ENCODE data around the gene LRP1. TPM values are rescaled to one million over a fixed set of nuclear protein-coding genes. Genes with fewer than 3 reads are reported as not detected.

Gene LRP1
- total RNA-seq, 2 donors from 2014 or later: 3.8 to 11.6 TPM

GRCh38 chr12:57236201-57236924 is 108.1 kb downstream of the LRP1 start:
- H3K4me3 Mint-ChIP-seq: peak overlapping the region; percentile 36
- H3K4me1 Mint-ChIP-seq: peaks cover 47% of the 10 kb centered on the region
- no peak for DNase-seq
- no peaks in the 10 kb centered on the region for H3K9me3 ChIP-seq (ENCODE audit: control insufficient read depth, low read length, poor library complexity, severe bottlenecking)
- peaks cover 56% of the 10 kb centered on the region for H3K27me3 Mint-ChIP-seq
- peaks cover 11% of the 10 kb centered on the region for H3K36me3 Mint-ChIP-seq (ENCODE audit: low read depth)
- ATAC-seq: no peak
- H3K27ac Mint-ChIP-seq: no peak overlapping the region

GRCh38 chr12:57236925-57237595 is 108.8 kb downstream of the LRP1 start:
- peak overlapping the region; percentile 98 for H3K4me3 Mint-ChIP-seq
- peaks cover 63% of the 10 kb centered on the region for H3K27me3 Mint-ChIP-seq
- peaks cover 11% of the 10 kb centered on the region for H3K36me3 Mint-ChIP-seq (ENCODE audit: low read depth)
- no peak for ATAC-seq
- no peaks in the 10 kb centered on the region for H3K9me3 ChIP-seq (ENCODE audit: control insufficient read depth, low read length, poor library complexity, severe bottlenecking)
- DNase-seq: no peak
- peaks cover 54% of the 10 kb centered on the region for H3K4me1 Mint-ChIP-seq
- no peak overlapping the region for H3K27ac Mint-ChIP-seq

- no peaks in the 10 kb centered on the region for H3K9me3 ChIP-seq (ENCODE audit: control insufficient read depth, low read length, poor library complexity, severe bottlenecking)
- ATAC-seq (no peak), DNase-seq (no peak)
- Mint-ChIP-seq H3K36me3 (ENCODE audit: low read depth) (peaks cover 11% of the 10 kb centered on the region), H3K27me3 (peaks cover 68% of the 10 kb centered on the region), H3K27ac (no peak overlapping the region), H3K4me3 (peak overlapping the region; percentile 98), H3K4me1 (peaks cover 57% of the 10 kb centered on the region)
Observed at GRCh38 chr12:57237596-57237931, 109.3 kb downstream of the LRP1 start.

- peaks cover 9% of the 10 kb centered on the region for H3K36me3 Mint-ChIP-seq (ENCODE audit: low read depth)
- peak overlapping the region; percentile 87 for H3K27ac Mint-ChIP-seq
- peaks cover 73% of the 10 kb centered on the region for H3K27me3 Mint-ChIP-seq
- no peaks in the 10 kb centered on the region for H3K9me3 ChIP-seq (ENCODE audit: control insufficient read depth, low read length, poor library complexity, severe bottlenecking)
- H3K4me1 Mint-ChIP-seq: peaks cover 61% of the 10 kb centered on the region
- ATAC-seq (no peak), DNase-seq (peak in 1 of 3 donors; percentile 38)
- peak overlapping the region; percentile 98 for H3K4me3 Mint-ChIP-seq
Observed at GRCh38 chr12:57237932-57238853, 109.9 kb downstream of the LRP1 start.

- Mint-ChIP-seq H3K4me1 (peaks cover 68% of the 10 kb centered on the region), H3K27me3 (peaks cover 79% of the 10 kb centered on the region), H3K36me3 (ENCODE audit: low read depth) (peaks cover 8% of the 10 kb centered on the region), H3K27ac (peak overlapping the region; percentile 87), H3K4me3 (peak overlapping the region; percentile 98)
- ATAC-seq (peak; percentile 77), DNase-seq (peak; percentile 79 to 87 (median 84))
- no peaks in the 10 kb centered on the region for H3K9me3 ChIP-seq (ENCODE audit: control insufficient read depth, low read length, poor library complexity, severe bottlenecking)
Observed at GRCh38 chr12:57238854-57239554, 110.7 kb downstream of the LRP1 start.

GRCh38 chr12:57239587-57240065 is 111.3 kb downstream of the LRP1 start:
- ATAC-seq (peak; percentile 0), DNase-seq (no peak)
- Mint-ChIP-seq H3K27me3 (peaks cover 81% of the 10 kb centered on the region), H3K4me3 (peak overlapping the region; percentile 98), H3K4me1 (peaks cover 68% of the 10 kb centered on the region), H3K27ac (peak overlapping the region; percentile 87), H3K36me3 (ENCODE audit: low read depth) (peaks cover 3% of the 10 kb centered on the region)
- no peaks in the 10 kb centered on the region for H3K9me3 ChIP-seq (ENCODE audit: control insufficient read depth, low read length, poor library complexity, severe bottlenecking)

- H3K9me3 ChIP-seq (ENCODE audit: control insufficient read depth, low read length, poor library complexity, severe bottlenecking): no peaks in the 10 kb centered on the region
- Mint-ChIP-seq H3K4me1 (peaks cover 66% of the 10 kb centered on the region), H3K27ac (peak overlapping the region; percentile 87), H3K4me3 (peak overlapping the region; percentile 98), H3K27me3 (peaks cover 82% of the 10 kb centered on the region), H3K36me3 (ENCODE audit: low read depth) (peaks cover 2% of the 10 kb centered on the region)
- ATAC-seq (peak; percentile 70), DNase-seq (peak; percentile 54 to 61 (median 55))
Observed at GRCh38 chr12:57240066-57240921, 112.0 kb downstream of the LRP1 start.

GRCh38 chr12:57240926-57241401 is 112.7 kb downstream of the LRP1 start:
- H3K27me3 Mint-ChIP-seq: peaks cover 80% of the 10 kb centered on the region
- H3K4me3 Mint-ChIP-seq: peak overlapping the region; percentile 98
- peaks cover 66% of the 10 kb centered on the region for H3K4me1 Mint-ChIP-seq
- DNase-seq (no peak), ATAC-seq (no peak)
- H3K27ac Mint-ChIP-seq: peak overlapping the region; percentile 87
- peaks cover 2% of the 10 kb centered on the region for H3K36me3 Mint-ChIP-seq (ENCODE audit: low read depth)
- no peaks in the 10 kb centered on the region for H3K9me3 ChIP-seq (ENCODE audit: control insufficient read depth, low read length, poor library complexity, severe bottlenecking)

GRCh38 chr12:57241402-57242310 is 113.4 kb downstream of the LRP1 start:
- no peak for ATAC-seq
- no peak for DNase-seq
- Mint-ChIP-seq H3K27me3 (peaks cover 74% of the 10 kb centered on the region), H3K36me3 (ENCODE audit: low read depth) (peaks cover 2% of the 10 kb centered on the region), H3K4me3 (peak overlapping the region; percentile 89), H3K27ac (no peak overlapping the region), H3K4me1 (peaks cover 64% of the 10 kb centered on the region)
- H3K9me3 ChIP-seq (ENCODE audit: control insufficient read depth, low read length, poor library complexity, severe bottlenecking): no peaks in the 10 kb centered on the region

GRCh38 chr12:57242329-57242690 is 114.0 kb downstream of the LRP1 start:
- DNase-seq (no peak), ATAC-seq (no peak)
- Mint-ChIP-seq H3K4me3 (peak overlapping the region; percentile 89), H3K27me3 (peaks cover 69% of the 10 kb centered on the region), H3K27ac (peak overlapping the region; percentile 39), H3K36me3 (ENCODE audit: low read depth) (peaks cover 2% of the 10 kb centered on the region), H3K4me1 (peaks cover 57% of the 10 kb centered on the region)
- no peaks in the 10 kb centered on the region for H3K9me3 ChIP-seq (ENCODE audit: control insufficient read depth, low read length, poor library complexity, severe bottlenecking)

Data from T-helper 17 cell (primary cell).